ENCODE data around the gene WDR54. TPM values are rescaled to one million over a fixed set of nuclear protein-coding genes. Genes with fewer than 3 reads are reported as not detected.
"Not testable (repeated sequence)": the region's sequence is repeated elsewhere in the genome, so short reads cannot be mapped to it uniquely, and the experiment has no call there.

WDR54 gene
- total and polyA plus RNA-seq, 3 donors from 2014 or later, result 27.5 to 90.6 (median 31.7) TPM

DNA sequence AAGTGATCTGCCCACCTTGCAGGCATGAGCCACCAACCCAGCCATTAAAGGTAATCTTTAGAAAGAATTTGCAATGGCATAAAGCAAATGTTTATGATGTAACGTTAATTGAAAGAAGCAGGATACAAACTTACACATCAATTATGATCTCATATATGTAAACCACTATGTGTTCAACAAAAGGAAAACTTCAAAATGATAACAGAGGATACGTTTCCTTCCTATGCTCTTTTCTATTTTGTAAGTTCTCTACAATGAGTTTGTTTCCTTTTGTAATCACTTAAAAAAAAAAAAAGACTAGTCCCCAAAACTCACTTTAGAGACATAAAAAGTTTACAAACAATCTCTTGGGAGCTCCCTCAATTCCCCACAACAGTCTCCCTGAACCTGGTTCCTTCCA lies 1.5 kb upstream of the WDR54 start:
- no peak overlapping the region for H3K4me3 ChIP-seq
- DNase-seq, result no peak
- no peak overlapping the region for H3K27ac ChIP-seq
- 76 to 85% methylated on average over 2 of the region's 2 CpGs for WGBS, 2 donors
- no peak for TF ChIP-seq CTCF (IDR thresholded peaks at IDR 0.05)
- TF ChIP-seq POLR2A (IDR thresholded peaks at IDR 0.05), result no peak
- H3K27me3 ChIP-seq, result no peaks in the 10 kb centered on the region
- H3K9me3 ChIP-seq, result no peaks in the 10 kb centered on the region
- no peaks in the 10 kb centered on the region for H3K36me3 ChIP-seq (ENCODE audit: low read depth, missing control alignments)
- intact Hi-C loops (cut with DNase I; ENCODE audit: low total_unique reads), result no loop called here
- peaks cover 11% of the 10 kb centered on the region for H3K4me1 ChIP-seq

GRCh38 chr2:74420443-74421103 lies 957 bp upstream of the WDR54 start:
- H3K4me1 ChIP-seq; H3K36me3 ChIP-seq (ENCODE audit: low read depth, missing control alignments); DNase-seq; intact Hi-C loops (cut with DNase I; ENCODE audit: low total_unique reads); H3K9me3 ChIP-seq; H3K27ac ChIP-seq; H3K27me3 ChIP-seq: not testable (repeated sequence)
- 45 to 71% methylated on average over 19 of the region's 19 CpGs for WGBS, 2 donors
- H3K4me3 ChIP-seq, result peak overlapping the region in 1 of 2 donors; percentile 67

DNA sequence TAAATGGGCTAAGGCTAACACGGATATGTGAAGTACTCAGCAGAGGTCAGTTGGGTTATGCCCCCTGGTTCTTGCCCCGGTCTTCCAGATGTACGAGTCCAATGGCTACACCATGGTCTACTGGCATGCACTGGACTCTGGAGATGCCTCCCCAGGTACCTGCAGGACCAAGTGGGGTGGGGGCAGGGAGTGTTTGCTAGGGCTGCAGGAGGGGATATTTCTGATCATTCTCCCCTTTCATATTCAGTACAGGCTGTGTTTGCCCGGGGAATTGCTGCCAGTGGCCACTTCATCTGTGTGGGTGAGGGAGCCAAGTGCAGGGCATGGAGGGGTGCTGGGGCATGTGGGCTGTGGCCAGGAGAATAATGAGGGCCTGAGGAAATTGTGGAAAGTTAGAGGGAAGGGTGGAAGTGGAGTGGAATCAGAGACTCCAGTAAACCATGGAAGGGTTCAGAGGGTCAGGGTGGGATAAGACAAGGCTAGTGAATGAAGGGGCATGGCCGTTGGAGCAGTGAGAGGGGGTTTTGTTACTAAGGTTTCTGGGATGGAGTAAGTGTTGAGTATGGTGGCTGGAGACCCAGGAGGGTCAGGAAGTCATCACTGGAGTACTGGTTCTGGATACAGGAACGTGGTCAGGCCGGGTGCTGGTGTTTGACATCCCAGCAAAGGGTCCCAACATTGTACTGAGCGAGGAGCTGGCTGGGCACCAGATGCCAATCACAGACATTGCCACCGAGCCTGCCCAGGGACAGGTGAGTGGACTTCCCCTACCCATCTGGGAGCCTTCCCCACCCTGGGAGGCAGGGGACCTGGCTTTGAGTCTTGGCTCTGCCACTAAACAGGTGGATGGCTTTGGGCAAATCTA lies 1.9 kb downstream of the WDR54 start:
- Histone ChIP-seq H3K27ac (no peak overlapping the region), H3K4me1 (no peaks in the 10 kb centered on the region), H3K27me3 (no peaks in the 10 kb centered on the region), H3K9me3 (no peaks in the 10 kb centered on the region), H3K36me3 (ENCODE audit: low read depth, missing control alignments) (no peaks in the 10 kb centered on the region), H3K4me3 (no peak overlapping the region)
- no peak for DNase-seq
- TF ChIP-seq POLR2A (IDR thresholded peaks at IDR 0.05) (no peak), CTCF (IDR thresholded peaks at IDR 0.05) (no peak)
- intact Hi-C loops (cut with DNase I; ENCODE audit: low total_unique reads), result no loop called here
- WGBS, 2 donors, result 71 to 74% methylated on average over 9 of the region's 9 CpGs

GRCh38 chr2:74424139-74424992 lies 2.8 kb downstream of the WDR54 start:
- H3K4me1 ChIP-seq, result no peaks in the 10 kb centered on the region
- no peak for TF ChIP-seq POLR2A (IDR thresholded peaks at IDR 0.05)
- TF ChIP-seq CTCF (IDR thresholded peaks at IDR 0.05), result no peak
- DNase-seq, result no peak
- H3K36me3 ChIP-seq (ENCODE audit: low read depth, missing control alignments), result no peaks in the 10 kb centered on the region
- no peak overlapping the region for H3K27ac ChIP-seq
- H3K9me3 ChIP-seq, result no peaks in the 10 kb centered on the region
- H3K4me3 ChIP-seq, result no peak overlapping the region
- H3K27me3 ChIP-seq, result no peaks in the 10 kb centered on the region
- 79 to 84% methylated on average over 5 of the region's 5 CpGs for WGBS, 2 donors
- intact Hi-C loops (cut with DNase I; ENCODE audit: low total_unique reads), result no loop called here

GRCh38 chr2:74424995-74425406 lies 3.5 kb downstream of the WDR54 start:
- Histone ChIP-seq H3K27ac (no peak overlapping the region), H3K9me3 (no peaks in the 10 kb centered on the region), H3K36me3 (ENCODE audit: low read depth, missing control alignments) (no peaks in the 10 kb centered on the region), H3K4me3 (no peak overlapping the region), H3K27me3 (no peaks in the 10 kb centered on the region), H3K4me1 (no peaks in the 10 kb centered on the region)
- TF ChIP-seq CTCF (IDR thresholded peaks at IDR 0.05), result no peak
- TF ChIP-seq POLR2A (IDR thresholded peaks at IDR 0.05), result no peak
- intact Hi-C loops (cut with DNase I; ENCODE audit: low total_unique reads), result no loop called here
- WGBS, 2 donors, result 87 to 95% methylated on average over 4 to 5 of the region's 5 CpGs
- no peak for DNase-seq
